HL-60/S4 treated with retinoic acid at 250 ng/mL for 4 days and 3 days (cell line): ENCODE results near the gene KCNQ5.

Experiments
- in situ Hi-C: fragments of 300-500 bp; cut with MboI; formaldehyde crosslinking; loops from 2 replicates; pipeline ENCODE4 v1.7.0; 2022; ENCODE audit warnings: low sequenced_read_pairs

KCNQ5 gene

DNA sequence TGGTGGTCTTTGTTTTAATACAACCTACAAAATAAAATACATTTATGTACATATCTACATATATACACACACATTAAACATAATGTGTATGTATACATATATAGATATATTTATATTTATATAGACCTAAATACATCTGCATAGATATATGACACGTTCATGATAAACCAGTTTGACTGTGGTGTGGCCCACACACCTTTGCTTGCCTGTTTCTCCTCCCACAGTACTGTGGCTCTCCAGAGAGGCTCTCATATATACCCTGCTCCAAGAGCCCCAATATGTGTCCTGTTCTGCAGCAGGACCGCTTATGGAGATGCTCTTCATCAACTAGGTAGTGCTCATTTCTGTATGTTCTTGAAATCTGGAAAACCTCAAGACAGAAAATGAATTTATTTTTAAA lies 207.0 kb downstream of the KCNQ5 start:
- in situ Hi-C loops, result no loop called here

DNA sequence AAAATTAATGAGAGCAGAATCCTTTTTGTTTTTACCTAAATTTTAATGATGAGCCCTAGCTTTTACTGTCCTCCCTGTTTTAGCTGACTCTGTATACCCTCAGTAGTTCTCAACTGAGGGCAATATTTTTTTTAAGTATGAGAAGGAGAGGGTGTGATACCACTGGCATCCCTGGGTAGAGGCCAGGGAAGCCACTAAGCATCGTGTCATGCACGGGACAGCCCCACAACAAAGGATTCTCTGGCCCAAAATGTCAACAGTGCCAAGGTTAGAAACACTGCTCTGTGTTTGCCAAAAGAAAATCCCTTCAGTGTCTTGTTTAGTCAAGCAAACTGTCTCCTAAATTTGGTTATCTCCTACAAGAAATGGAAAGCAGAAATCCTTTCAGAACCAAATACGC lies 210.4 kb downstream of the KCNQ5 start:
- in situ Hi-C loops, result no loop called here

DNA sequence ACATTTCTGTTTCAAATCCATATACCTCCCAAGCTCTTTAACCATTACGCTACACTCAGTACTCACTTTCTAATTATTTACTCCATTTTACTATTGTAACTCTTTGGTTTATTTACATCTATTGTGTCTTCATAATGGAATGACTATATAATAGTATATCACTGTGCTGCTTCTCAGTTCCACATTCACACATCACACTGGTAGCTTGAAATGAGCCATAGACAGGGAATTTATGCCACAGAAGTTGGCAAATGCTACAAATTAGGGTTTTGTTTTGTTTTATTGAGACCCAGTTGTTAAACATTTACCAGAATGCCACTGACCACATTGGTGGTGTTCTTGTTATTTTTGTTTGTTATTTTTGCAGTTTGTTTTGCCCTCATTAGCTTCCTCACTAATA lies 213.9 kb downstream of the KCNQ5 start:
- in situ Hi-C loops, result no loop called here

DNA sequence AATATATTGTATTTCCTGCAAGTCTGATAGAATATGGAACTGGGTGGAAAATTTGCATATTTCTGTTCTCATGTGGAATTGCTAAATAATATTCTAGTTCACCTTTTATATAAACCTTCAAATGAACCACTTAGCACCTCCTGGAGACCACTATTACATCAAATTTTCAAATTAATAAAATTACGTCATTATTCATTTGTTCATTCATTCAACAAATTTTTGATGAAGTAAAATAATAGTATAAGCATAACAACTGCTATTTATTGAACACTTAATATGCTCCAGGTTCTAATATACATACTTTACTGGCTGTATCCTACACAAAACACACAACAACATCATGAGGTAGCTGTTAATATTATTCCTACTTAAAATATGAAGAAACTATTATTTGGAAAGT lies 215.1 kb downstream of the KCNQ5 start:
- in situ Hi-C loops, result no loop called here

DNA sequence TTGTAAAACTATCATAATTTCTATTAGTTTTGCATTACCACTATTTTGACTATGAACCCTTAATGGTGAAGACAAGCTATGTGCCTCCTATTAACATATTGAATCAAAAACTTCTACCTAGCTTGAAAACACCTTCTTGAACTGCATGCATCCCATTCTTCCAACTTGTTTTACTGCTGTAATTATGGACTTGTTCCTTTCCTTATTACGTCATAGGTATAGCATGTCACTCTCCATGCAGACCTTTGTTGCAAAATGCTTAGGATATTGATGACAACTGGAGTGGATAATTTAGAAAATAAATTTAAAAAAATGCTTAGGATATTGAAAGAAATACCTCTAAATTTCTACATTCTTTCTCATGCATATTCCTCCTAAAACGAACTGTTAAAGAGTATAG lies 219.3 kb downstream of the KCNQ5 start:
- in situ Hi-C loops, result no loop called here

DNA sequence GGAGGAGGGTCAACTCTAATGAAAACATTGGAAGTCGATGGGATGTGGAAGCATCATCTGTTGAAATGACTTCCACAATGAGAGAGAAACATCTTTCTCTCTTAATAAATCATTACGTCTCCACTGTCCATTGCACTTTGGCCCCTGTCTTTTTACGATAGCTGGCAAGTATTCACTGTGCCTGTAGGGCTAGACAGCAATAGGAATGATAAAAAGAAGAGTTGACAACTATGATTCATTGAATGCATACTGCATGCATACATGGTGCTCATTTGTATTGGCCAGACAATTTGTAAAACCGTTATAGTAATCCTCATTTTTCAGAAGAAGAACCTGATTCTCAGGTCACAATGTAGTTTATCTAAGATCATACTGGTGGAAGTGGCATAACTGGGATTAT lies 220.3 kb downstream of the KCNQ5 start:
- in situ Hi-C loops, result no loop called here

DNA sequence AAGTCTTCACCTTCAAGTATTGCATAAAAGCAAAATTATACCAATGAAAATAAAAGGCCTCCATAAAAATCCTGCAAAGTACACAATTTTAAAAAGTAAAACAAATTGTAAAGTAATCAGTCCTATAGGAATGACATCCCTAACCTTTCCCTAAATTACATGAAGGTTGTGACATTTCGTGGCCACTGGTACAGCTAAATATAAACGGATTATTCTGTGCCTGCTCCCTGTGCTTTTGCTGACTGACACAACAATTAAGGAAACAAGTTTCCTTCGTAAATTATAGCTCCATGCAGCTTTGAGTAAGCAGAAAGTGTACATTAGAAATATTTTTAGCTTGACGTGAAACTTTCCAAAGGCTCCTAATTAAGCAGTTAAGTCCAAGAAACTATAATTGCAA lies 222.8 kb downstream of the KCNQ5 start:
- in situ Hi-C loops, result no loop called here

DNA sequence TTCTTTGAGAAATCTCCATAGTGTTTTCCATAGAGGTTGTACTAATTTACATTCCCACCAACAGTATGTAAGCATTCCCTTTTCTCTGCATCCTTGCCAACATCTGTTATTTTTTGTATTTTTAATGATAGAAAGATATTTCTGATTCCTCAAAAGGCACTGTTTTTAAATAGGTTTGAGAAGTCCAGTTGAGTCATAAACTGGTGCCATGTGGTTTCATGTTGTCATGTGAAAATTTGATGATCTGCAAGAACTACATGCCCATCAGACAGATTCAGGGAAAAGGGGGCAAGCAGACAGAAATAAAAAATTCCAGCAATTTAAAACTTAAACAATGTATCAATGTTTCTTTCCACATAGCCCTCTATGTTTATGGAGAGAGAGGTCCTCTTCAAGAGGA lies 227.5 kb downstream of the KCNQ5 start:
- in situ Hi-C loops, result no loop called here

DNA sequence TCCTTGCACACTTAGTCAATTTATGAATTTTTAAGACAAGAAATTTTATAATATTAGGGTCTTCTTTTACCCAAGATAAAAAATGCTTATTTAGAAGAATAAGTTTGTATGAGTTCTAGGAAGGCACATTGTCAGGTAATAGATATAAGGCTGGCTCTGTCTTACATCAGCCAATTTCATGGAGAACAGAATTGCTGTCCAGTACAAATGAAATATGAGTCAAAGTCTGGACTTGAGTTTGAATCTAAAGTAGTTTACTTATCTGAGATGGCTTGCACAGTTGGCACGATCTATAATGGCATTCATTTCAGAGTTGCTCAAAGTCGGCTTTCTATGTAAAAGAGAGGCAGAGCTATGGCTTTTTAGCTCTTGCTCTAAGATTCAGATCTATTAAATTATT lies 228.2 kb downstream of the KCNQ5 start:
- in situ Hi-C loops, result no loop called here

DNA sequence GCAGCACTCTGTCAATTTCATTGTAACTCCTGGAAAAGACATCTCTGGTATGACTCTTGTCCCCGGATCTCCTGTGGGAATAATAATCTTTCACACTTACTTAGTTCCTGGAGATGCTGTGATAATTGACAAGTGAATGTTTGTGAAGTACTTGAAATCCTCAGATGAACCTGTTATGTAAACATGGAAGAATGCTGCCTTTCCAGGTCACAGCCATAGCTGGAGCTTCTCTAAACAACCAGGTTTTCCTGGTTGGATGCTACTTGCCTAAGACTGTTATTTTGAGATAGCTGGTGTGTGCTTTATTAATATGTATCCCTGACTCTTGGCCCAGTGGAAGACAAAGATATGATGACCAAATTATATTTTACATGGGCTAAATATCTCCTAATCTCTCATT lies 228.6 kb downstream of the KCNQ5 start:
- in situ Hi-C loops, result no loop called here

DNA sequence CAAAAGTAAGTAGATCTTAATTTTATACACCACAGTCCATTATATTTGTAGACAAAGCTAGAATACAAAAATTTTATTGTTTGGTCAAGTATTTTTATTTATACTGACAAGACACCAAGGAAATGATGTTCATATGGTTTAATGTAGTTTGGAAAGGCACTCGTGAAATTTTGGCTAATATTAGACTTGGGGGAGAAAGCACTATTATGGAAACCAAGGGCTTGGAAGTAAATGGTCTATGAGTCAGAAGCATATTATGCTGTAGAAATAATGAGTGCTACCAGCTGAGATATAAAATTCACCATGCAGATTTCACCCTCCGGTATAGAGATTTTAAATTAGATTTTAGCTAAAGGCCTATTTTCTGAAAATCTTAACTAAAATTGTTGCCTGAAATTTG lies 233.6 kb downstream of the KCNQ5 start:
- in situ Hi-C loops, result no loop called here

DNA sequence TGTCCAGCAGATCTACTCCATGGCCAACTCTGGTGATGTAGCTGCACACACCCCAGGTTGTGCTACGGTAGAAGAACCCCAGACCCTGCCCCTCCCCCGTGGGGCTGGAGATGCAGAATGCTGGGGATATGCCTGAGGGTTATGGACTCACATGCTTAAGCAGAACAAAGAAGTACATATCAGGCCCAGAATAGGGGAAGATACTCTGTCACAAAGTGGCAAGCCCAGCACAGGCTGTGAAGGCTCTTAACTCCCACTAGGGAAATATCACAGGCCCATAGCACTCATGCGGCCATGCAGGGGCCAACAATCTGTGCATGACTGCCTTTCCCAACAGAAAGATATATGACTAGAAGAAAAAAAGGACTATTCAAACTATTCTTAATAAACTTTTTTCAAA lies 234.9 kb downstream of the KCNQ5 start:
- in situ Hi-C loops, result no loop called here

DNA sequence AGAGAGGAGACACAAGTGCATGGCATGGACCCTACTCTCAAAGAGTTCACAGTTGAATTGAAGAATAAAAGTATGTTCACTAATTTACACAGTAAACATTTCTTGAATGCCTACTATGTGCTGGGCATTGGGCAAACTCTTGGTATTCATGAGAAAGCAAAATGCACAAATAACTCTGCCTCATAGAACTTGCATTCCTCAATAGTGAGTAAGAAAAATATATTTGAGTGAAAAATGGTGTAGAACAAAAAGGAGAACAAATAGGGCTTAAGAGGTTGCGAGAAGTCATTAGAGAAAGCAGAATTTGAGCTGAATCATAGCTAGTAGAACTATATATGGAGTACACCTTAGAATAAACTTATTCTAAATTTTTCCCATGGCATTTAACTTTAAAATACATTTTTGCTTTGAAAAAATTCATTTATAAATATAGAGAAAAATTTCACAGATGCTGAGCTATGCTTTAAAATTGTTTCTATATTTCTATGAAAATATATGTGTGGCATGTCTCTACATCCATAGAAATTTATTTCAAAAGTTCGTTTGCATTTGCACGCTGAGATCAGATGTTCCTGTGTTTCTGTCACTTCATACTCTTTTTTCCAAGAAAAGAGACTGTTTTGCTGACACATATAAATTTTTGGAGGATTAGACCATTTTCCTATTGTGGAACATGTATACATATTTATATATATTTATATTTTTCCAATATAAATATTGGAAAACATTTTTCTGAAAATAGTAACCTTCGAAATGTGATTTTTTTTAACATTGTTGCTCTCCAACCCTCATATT lies 236.1 kb downstream of the KCNQ5 start:
- in situ Hi-C loops, result no loop called here

DNA sequence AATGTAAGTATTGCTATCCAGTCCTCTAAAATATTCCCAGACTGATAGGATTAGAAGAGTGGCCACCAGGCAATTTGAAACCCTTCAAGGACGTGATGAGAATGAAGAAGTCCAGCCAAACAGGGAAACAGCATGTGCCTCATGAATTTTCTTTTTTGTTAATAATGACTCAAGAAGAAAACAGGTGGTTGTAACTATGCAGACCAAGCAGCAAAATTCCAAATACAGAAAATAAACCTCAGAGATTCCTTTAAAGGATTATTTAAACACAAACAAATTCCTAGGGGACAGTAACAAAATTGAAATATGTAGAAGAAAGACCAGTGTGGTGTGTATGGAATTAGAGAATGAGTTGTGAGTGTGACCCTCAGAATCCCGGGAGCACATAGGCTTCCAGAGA lies 239.2 kb downstream of the KCNQ5 start:
- in situ Hi-C loops, result no loop called here

DNA sequence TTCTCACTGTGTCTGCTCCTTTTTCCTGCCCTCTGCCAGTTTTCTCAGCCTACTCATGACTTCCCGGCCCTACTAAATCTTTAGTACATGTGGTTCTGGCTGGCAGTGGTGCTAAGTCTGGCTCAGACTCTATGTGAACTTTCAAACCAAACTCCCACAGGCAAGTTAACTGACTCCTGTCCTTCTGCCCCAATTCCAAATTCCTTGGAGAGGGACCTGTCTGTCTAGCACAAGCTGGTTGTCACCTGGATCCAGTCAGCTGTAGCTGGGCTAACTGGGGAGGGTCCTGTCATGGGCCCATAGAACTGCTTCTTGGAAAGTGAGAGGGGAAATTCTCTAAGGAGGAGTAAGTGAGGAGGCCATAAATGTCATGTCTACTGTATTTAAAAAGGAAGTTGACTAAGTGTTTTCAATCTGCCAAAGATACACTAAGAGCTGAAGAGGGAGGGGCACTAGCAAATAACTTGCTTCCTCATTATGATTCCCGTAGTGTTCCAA lies 240.1 kb downstream of the KCNQ5 start:
- in situ Hi-C loops, result no loop called here

DNA sequence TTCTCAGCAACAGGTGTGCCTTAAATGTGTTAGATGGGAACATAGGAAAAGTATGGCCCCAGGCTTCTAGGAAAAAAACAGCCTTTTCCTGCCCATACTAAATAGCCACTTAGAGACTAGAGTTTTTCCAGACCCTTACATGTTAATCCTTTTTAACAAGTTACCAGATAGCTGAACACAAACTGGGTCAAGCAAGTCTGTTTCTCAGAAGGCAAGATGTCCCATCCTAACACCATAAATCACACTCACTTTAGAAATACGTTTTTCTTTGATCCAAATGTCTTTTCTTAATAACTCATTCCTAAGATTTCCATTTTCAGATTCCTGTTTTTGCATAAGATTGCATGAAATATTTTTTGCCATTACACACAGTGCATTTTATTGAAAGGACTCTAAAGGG lies 241.3 kb downstream of the KCNQ5 start:
- in situ Hi-C loops, result no loop called here

DNA sequence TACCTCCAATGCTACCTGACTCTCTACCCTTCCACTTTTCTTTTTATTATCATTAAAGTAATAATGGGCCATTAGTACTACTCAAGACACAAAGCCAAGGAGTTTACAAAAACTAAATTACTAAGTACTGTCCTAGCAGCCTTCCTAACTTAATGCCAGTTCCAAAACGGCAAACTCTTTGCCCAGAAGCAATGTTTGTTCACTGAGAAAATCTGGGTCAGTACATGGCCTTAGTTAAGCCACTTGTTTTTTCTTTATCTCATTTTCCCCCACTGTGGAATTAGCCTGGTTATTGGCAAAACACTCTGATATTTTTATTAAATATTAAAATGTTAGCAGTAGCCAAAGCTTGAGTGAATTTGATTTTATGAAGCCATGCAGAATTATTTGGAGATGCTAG lies 242.4 kb downstream of the KCNQ5 start:
- in situ Hi-C loops, result no loop called here

DNA sequence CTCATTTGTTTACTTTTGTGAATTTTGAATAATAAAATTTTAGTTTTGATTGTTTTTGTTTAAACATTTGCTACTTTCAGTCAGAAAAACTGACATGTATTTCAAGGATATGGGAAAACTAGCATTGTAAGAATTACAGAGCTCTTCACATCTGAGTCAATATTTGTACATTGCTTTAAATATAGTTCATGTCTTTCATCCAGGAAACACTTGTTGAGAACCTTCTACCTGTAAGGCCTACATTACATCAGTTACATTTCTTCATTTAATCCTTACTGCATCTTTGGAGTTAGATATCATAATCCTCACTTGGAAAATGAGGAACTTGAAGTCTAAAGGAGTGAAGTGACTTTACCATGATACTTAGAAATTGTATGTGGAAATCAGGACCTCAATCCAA lies 242.9 kb downstream of the KCNQ5 start:
- in situ Hi-C loops, result no loop called here

DNA sequence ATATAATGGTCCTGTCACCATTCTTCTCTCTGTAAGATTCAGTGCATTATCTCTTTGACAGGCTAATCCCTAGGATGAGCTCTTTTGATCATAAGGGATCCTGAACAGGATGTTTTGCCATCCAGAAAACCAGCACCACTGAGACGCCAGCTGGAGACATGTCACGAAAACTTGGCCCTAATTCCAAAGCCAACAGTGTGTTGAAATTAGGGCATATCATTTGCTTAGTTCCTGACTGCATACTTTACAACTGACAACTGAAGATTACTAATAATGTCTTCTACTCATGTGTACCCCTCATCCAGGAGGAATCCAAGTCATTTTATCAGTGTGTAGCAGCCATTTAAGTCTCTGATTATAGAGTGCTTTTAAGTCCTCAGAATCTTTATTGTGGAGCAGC lies 243.6 kb downstream of the KCNQ5 start:
- in situ Hi-C loops, result no loop called here

DNA sequence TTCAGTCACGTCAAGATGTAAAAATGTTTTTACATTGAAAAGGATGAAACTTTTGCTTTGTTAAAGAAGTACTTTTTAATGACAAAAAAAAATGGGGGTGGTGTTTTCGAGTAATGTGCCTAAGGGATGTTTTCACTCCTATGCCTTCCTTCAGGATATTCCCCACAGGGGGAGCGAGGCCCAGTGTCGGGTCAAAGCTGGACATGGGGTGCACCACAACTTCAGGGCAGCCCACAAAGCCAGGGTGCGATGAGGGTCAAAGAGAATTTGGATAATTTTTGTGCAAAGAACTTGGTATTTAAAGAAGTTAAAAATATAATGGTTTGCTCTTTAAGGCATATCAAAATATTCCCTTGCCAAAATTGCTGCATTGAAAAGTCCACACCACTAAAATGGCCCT lies 247.8 kb downstream of the KCNQ5 start:
- in situ Hi-C loops, result no loop called here

DNA sequence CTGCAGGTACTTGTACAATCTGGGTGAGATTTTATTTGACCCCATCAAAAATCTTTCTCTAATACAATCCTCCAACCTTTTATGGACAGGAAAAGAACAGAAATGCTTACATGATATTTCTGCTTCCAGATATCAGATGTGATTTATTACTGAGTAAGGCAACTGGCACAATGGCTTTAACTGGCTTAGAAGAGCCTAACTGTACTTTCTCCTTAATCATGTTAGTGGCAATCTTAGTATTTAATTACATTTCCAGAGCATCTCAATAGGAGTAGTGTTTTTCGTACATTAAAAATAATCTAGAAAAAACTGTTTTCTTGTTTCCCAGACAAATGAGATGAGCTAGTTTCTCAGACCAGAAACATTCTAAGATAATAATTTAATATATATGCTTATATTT lies 251.6 kb downstream of the KCNQ5 start:
- in situ Hi-C loops, result no loop called here

DNA sequence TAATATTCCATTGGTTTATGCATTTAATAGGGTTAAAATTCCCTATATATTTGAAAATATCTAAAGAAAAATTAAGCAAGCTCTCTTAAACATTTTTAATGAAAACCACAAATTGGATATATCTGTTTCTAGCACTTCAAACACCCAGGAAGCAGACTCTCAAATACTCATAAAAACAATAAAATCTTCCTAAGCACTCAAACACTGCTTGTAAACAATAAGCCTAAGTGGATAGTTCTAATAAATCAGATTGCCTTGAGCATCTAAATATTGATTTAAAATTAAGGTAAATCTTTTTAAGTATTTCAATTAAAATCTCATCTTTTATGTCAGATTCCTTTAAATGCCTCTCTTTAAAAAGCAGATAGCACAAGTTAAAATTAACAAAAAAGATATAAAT lies 254.4 kb downstream of the KCNQ5 start:
- in situ Hi-C loops, result no loop called here

DNA sequence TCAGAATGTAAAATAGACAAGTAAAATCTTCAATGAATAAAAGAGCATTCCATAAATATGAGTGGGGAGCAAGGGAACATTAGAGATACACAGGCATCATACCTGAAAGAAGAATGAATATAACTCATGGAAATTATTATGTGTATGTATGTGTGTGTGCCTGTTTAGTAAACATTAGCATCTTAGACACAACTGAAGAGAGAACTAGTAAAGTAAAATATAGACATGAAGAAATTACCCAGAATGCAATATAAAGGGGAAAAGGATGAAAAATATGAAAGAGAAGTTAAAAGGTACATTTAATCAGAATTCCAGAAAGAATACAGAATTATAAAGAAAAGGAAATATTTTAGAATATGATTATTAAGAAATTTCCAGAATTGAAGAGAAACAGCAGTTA lies 264.3 kb downstream of the KCNQ5 start:
- in situ Hi-C loops, result no loop called here
